Osteoblast (primary cell): ENCODE results near the gene NOTCH4. TPM values are rescaled to one million over a fixed set of nuclear protein-coding genes. Genes with fewer than 3 reads are reported as not detected.

Source experiments
- DNase-seq: peaks from one replicate; pipeline ENCODE4 v3.0.0; 2011; ENCODE audit warnings: low spot score, mixed read lengths; ENCODE audit not compliant: insufficient read length; ENCODE audit errors: missing footprints
- H2AFZ ChIP-seq: 2 replicates; pipeline ENCODE4 v1.6.0; 2011; ENCODE audit warnings: mild to moderate bottlenecking, low read length
- H3K27ac ChIP-seq: 2 replicates; pipeline ENCODE4 v1.5.1; 2011; ENCODE audit warnings: mild to moderate bottlenecking, low read depth, low read length, moderate library complexity
- H3K27me3 ChIP-seq: 2 replicates; pipeline ENCODE4 v1.6.0; 2012; ENCODE audit warnings: mild to moderate bottlenecking, control low read depth, inconsistent platforms, low read length, moderate library complexity; ENCODE audit not compliant: insufficient read depth
- H3K36me3 ChIP-seq: 2 replicates; pipeline ENCODE4 v1.5.1; 2011; ENCODE audit warnings: mild to moderate bottlenecking, low read length, control low read depth, moderate library complexity; ENCODE audit not compliant: insufficient read depth
- H3K4me1 ChIP-seq: 2 replicates; pipeline ENCODE4 v1.5.1; 2011; ENCODE audit warnings: mild to moderate bottlenecking, low read length, control low read depth, moderate library complexity; ENCODE audit not compliant: insufficient read depth
- H3K4me2 ChIP-seq: 2 replicates; pipeline ENCODE4 v1.6.0; 2011; ENCODE audit warnings: mild to moderate bottlenecking, low read length; ENCODE audit not compliant: insufficient read depth
- H3K4me3 ChIP-seq: fragments of 200-600 bp; sonication (generic); 3 replicates; pipeline ENCODE4 v1.5.1; 2012; ENCODE audit warnings: mild to moderate bottlenecking, low read length, inconsistent platforms; ENCODE audit not compliant: insufficient read depth
- H3K79me2 ChIP-seq: 2 replicates; pipeline ENCODE4 v1.6.0; 2012; ENCODE audit warnings: mild to moderate bottlenecking, low read length, control low read depth, inconsistent platforms; ENCODE audit not compliant: insufficient read depth
- H3K9me3 ChIP-seq: 2 replicates; pipeline ENCODE4 v1.5.1; 2011; ENCODE audit warnings: low read depth, low read length, control low read depth
- H4K20me1 ChIP-seq: 2 replicates; pipeline ENCODE4 v1.6.0; 2012; ENCODE audit warnings: mild to moderate bottlenecking, low read length, control low read depth; ENCODE audit not compliant: insufficient read depth
- CTCF ChIP-seq: IDR thresholded peaks from 2 replicates; pipeline ENCODE4 v1.5.1; 2011; ENCODE audit warnings: mild to moderate bottlenecking, low read depth, low read length, moderate library complexity; ENCODE audit errors: extremely low read depth
- total RNA-seq: library from RNA; depleted of rRNA; stranded (reverse); fragments of >200 nt; gene quantifications from 2 replicates; pipeline ENCODE4 v1.2.3, GENCODE V29; 2012

The NOTCH4 gene
- total RNA-seq, 1 donor: 1.1 TPM

- H3K9me3 ChIP-seq: no peaks in the 10 kb centered on the region
- no peaks in the 10 kb centered on the region for H3K36me3 ChIP-seq
- no peak for DNase-seq
- H3K27ac ChIP-seq: no peak overlapping the region
- no peaks in the 10 kb centered on the region for H3K4me1 ChIP-seq
- no peaks in the 10 kb centered on the region for H4K20me1 ChIP-seq
- H3K4me3 ChIP-seq: no peak overlapping the region
- no peak for TF ChIP-seq CTCF
- no peaks in the 10 kb centered on the region for H3K79me2 ChIP-seq
- H2AFZ ChIP-seq: no peak overlapping the region
- H3K4me2 ChIP-seq: no peak overlapping the region
- H3K27me3 ChIP-seq: peaks cover 11% of the 10 kb centered on the region
These were observed 16.8 kb upstream of the NOTCH4 start for GRCh38 chr6:32240686-32241085.

- no peak for TF ChIP-seq CTCF
- Histone ChIP-seq H3K36me3 (no peaks in the 10 kb centered on the region), H3K4me1 (no peaks in the 10 kb centered on the region), H2AFZ (no peak overlapping the region), H3K9me3 (no peaks in the 10 kb centered on the region), H3K4me2 (no peak overlapping the region), H3K4me3 (no peak overlapping the region), H3K27me3 (peaks cover 6% of the 10 kb centered on the region), H3K79me2 (no peaks in the 10 kb centered on the region), H3K27ac (no peak overlapping the region), H4K20me1 (no peaks in the 10 kb centered on the region)
- no peak for DNase-seq
These were observed 15.6 kb upstream of the NOTCH4 start for GRCh38 chr6:32239462-32239861.

- Histone ChIP-seq H3K79me2 (no peaks in the 10 kb centered on the region), H3K27me3 (no peaks in the 10 kb centered on the region), H3K4me3 (no peak overlapping the region), H2AFZ (no peak overlapping the region), H4K20me1 (no peaks in the 10 kb centered on the region), H3K27ac (no peak overlapping the region), H3K36me3 (no peaks in the 10 kb centered on the region), H3K4me1 (no peaks in the 10 kb centered on the region), H3K9me3 (no peaks in the 10 kb centered on the region), H3K4me2 (no peak overlapping the region)
- DNase-seq: no peak
- no peak for TF ChIP-seq CTCF
These were observed 11.1 kb upstream of the NOTCH4 start for GRCh38 chr6:32234934-32235333.

- Histone ChIP-seq H3K9me3 (no peaks in the 10 kb centered on the region), H2AFZ (no peak overlapping the region), H3K27ac (no peak overlapping the region), H3K4me3 (no peak overlapping the region), H3K4me2 (no peak overlapping the region), H3K27me3 (no peaks in the 10 kb centered on the region), H3K79me2 (no peaks in the 10 kb centered on the region), H3K36me3 (no peaks in the 10 kb centered on the region), H3K4me1 (no peaks in the 10 kb centered on the region), H4K20me1 (no peaks in the 10 kb centered on the region)
- DNase-seq: no peak
- no peak for TF ChIP-seq CTCF
These were observed 2.6 kb upstream of the NOTCH4 start for GRCh38 chr6:32226434-32226833.
